Glutamatergic neuron (in vitro differentiated cells): Measurements from ENCODE around the gene RABL6. TPM values are rescaled to one million over a fixed set of nuclear protein-coding genes. Genes with fewer than 3 reads are reported as not detected.

Source experiments
- DNase-seq: peaks from one replicate; pipeline ENCODE4 v3.0.0; 2022
- H3K27ac Mint-ChIP-seq: one replicate; pipeline ENCODE4 v1.8.0; 2020; ENCODE audit warnings: mild to moderate bottlenecking, mixed read lengths, inconsistent platforms; ENCODE audit not compliant: unreplicated experiment
- H3K27me3 Mint-ChIP-seq: one replicate; pipeline ENCODE4 v1.8.0; 2020; ENCODE audit warnings: mild to moderate bottlenecking, moderate library complexity, mixed read lengths, inconsistent platforms; ENCODE audit not compliant: unreplicated experiment
- H3K36me3 Mint-ChIP-seq: one replicate; pipeline ENCODE4 v1.8.0; 2020; ENCODE audit warnings: mild to moderate bottlenecking, mixed read lengths, inconsistent platforms; ENCODE audit not compliant: unreplicated experiment
- H3K4me1 Mint-ChIP-seq: one replicate; pipeline ENCODE4 v1.8.0; 2020; ENCODE audit warnings: mild to moderate bottlenecking, low read depth, mixed read lengths, inconsistent platforms; ENCODE audit not compliant: unreplicated experiment
- H3K4me3 Mint-ChIP-seq: one replicate; pipeline ENCODE4 v1.8.0; 2020; ENCODE audit warnings: mild to moderate bottlenecking, mixed read lengths, inconsistent platforms; ENCODE audit not compliant: unreplicated experiment
- H3K9me3 Mint-ChIP-seq: one replicate; pipeline ENCODE4 v1.8.0; 2020; ENCODE audit warnings: mild to moderate bottlenecking, moderate library complexity, mixed read lengths, inconsistent platforms; ENCODE audit not compliant: unreplicated experiment
- total RNA-seq: library from RNA; stranded (reverse); fragmentation: NEBNext Ultra II Directional; extraction: Animal tissue kit (Norgen Biotek cat#: 25700); gene quantifications from one replicate; pipeline ENCODE4 v1.2.1, GENCODE V29; 2021; ENCODE audit not compliant: unreplicated experiment
- TF ChIP-seq, protein P1 (sequence below): fragments of 200-600 bp; sonication (generic); IDR thresholded peaks from one replicate; pipeline ENCODE4 v1.5.0; 2021; ENCODE audit not compliant: partially characterized antibody, unreplicated experiment

Gene RABL6
- total RNA-seq, 1 donor from 2014 or later, result 149 TPM

DNA sequence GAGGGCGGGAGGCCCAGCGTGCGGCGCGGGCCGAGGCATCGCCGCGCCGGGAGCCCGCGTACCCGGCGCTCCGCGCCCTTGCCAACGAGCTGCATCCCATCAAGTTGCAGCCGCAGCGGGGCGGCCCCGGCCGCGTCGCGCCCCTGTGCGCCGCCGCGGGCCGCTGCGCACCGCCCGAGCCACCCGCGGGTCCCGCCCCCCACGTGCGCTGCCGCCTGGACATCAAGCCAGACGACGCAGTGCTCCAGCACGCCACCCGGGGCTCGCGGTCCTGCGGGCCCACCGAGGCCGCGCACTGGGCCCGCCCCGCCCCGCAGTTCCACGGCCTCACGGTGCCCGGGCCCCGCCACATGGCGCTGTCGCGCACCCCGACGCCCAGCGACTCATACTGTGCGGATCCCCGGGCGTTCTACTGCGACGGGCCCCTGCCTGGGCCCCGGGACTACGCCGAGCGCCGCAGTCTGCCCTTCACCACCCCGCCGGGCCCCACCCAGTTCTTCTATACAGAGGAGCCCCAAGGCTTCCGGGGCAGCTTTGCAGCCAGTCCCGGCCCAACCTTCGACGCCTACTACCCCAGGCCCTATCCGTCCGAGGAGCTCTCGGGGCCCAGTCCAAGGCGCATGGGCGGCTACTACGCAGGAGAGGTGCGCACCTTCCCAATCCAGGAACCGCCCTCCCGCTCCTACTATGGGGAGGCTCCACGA lies 37.2 kb downstream of the RABL6 start:
- TF ChIP-seq, protein P1, sequence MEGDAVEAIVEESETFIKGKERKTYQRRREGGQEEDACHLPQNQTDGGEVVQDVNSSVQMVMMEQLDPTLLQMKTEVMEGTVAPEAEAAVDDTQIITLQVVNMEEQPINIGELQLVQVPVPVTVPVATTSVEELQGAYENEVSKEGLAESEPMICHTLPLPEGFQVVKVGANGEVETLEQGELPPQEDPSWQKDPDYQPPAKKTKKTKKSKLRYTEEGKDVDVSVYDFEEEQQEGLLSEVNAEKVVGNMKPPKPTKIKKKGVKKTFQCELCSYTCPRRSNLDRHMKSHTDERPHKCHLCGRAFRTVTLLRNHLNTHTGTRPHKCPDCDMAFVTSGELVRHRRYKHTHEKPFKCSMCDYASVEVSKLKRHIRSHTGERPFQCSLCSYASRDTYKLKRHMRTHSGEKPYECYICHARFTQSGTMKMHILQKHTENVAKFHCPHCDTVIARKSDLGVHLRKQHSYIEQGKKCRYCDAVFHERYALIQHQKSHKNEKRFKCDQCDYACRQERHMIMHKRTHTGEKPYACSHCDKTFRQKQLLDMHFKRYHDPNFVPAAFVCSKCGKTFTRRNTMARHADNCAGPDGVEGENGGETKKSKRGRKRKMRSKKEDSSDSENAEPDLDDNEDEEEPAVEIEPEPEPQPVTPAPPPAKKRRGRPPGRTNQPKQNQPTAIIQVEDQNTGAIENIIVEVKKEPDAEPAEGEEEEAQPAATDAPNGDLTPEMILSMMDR, result no peak
- no peak overlapping the region for H3K27ac Mint-ChIP-seq
- H3K27me3 Mint-ChIP-seq, result peaks cover 16% of the 10 kb centered on the region
- no peak overlapping the region for H3K4me3 Mint-ChIP-seq
- DNase-seq, result no peak
- H3K4me1 Mint-ChIP-seq, result peaks cover 8% of the 10 kb centered on the region
- peaks cover 9% of the 10 kb centered on the region for H3K9me3 Mint-ChIP-seq
- no peaks in the 10 kb centered on the region for H3K36me3 Mint-ChIP-seq

DNA sequence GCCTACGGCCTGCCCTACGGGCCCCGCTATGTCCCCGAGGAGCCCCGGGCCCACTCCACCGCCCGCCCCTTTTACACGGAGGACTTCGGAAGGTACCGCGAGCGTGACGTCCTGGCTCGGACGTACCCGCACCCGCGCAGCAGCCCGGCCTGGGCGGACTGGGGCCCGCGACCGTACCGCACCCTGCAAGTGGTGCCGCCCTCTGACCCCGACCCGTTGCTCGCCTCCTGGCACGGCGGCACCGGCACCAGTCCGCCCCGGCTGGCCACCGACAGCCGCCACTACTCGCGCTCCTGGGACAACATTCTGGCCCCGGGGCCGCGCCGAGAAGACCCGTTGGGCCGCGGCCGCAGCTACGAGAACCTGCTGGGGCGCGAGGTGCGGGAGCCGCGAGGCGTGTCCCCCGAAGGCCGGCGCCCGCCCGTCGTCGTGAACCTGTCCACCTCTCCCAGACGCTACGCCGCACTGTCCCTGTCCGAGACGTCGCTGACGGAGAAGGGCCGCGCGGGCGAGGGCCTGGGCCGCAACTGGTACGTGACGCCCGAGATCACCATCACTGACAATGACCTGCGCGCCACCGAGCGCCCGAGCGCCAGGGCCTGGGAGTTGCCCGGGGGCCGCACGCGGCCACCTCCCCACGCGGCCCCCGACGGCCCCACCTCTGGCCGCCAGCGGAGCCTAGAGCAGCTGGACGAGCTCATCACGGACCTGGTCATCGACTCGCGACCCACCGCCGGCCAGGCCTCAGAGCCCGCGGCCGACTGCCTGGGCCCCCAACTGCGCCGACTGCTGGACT lies 37.9 kb downstream of the RABL6 start:
- peaks cover 10% of the 10 kb centered on the region for H3K9me3 Mint-ChIP-seq
- DNase-seq, result no peak
- H3K27ac Mint-ChIP-seq, result no peak overlapping the region
- H3K27me3 Mint-ChIP-seq, result peaks cover 16% of the 10 kb centered on the region
- no peaks in the 10 kb centered on the region for H3K36me3 Mint-ChIP-seq
- TF ChIP-seq, protein P1, result no peak
- no peak overlapping the region for H3K4me3 Mint-ChIP-seq
- H3K4me1 Mint-ChIP-seq, result peaks cover 7% of the 10 kb centered on the region

DNA sequence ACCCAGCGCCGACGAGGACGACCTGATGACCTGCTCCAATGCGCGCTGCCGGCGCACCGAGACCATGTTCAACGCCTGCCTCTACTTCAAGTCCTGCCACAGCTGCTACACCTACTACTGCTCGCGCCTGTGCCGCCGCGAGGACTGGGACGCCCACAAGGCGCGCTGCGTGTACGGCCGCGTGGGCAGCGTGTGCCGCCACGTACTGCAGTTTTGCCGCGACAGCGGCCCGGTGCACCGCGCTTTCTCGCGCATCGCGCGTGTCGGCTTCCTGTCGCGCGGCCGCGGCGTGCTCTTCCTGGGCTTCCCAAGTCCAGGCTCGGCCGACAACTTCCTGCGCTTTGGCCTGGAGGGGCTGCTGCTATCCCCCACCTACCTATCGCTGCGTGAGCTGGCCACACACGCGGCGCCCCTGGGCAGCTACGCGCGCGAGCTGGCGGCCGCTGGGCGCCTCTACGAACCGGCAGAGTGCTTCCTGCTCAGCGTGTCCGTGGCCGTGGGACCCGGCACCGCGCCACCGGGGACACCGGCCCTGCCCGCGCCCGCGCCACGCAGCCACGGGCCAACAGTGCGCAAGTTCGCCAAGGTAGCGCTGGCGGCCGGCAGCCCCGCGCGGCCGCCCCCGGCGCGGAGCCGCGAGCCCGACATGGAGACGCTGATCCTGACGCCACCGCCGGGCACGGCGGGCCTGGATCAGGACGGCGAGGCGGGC lies 38.8 kb downstream of the RABL6 start:
- Mint-ChIP-seq H3K9me3 (peaks cover 10% of the 10 kb centered on the region), H3K27ac (no peak overlapping the region)

DNA sequence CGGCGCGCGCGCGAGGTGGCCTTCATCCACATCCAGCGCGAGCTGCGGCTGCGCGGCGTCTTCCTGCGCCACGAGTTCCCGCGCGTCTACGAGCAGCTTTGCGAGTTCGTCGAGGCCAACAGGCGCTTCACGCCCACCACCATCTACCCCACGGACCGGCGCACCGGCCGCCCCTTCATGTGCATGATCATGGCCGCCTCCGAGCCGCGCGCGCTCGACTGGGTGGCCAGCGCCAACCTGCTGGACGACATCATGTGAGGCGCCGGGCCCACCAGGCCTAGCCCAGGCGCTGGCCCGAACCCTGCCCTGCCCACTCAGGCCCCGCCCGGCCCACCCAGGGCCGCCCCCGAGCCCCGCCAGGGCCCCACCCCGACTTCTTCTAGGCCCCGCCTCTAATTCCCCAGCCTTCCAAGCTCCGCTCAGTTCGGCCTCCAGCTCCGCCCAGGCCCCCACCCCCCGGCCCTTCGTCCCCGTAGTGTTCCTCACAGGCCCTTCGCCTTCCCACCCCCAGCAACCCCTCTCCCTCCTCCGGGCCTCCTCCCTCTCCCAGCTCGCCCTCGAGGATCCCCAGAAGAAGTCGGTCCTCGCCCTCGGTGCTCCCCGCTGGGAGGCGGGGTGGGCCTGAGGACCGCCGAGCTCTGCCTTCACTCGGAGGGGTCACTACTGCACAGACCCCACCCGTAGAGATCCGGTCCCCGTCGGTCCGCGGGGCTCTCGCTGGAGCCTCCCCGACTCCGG lies 39.5 kb downstream of the RABL6 start:
- H3K27ac Mint-ChIP-seq, result peak overlapping the region; percentile 73
- peaks cover 2% of the 10 kb centered on the region for H3K4me1 Mint-ChIP-seq
- H3K9me3 Mint-ChIP-seq, result peaks cover 10% of the 10 kb centered on the region
- no peaks in the 10 kb centered on the region for H3K36me3 Mint-ChIP-seq
- peak; percentile 64 for DNase-seq
- H3K4me3 Mint-ChIP-seq, result peak overlapping the region; percentile 90
- TF ChIP-seq, protein P1, result no peak
- H3K27me3 Mint-ChIP-seq, result peaks cover 16% of the 10 kb centered on the region

More for the DNA sequence above, 38.8 kb downstream of the RABL6 start:
- H3K36me3 Mint-ChIP-seq, result no peaks in the 10 kb centered on the region
- DNase-seq, result no peak
- peaks cover 16% of the 10 kb centered on the region for H3K27me3 Mint-ChIP-seq
- TF ChIP-seq, protein P1, result no peak
- H3K4me3 Mint-ChIP-seq, result no peak overlapping the region
- peaks cover 2% of the 10 kb centered on the region for H3K4me1 Mint-ChIP-seq
